Parathyroid adenoma (tissue), 2 donors: ENCODE data around the gene TM2D1.

Source experiments
- H2AFZ ChIP-seq: fragments of 300-600 bp; sonication (generic); one replicate; pipeline ENCODE4 v1.7.0; 2017; ENCODE audit warnings: antibody characterized with exemption, mild to moderate bottlenecking
- H3K27ac ChIP-seq: fragments of 300-600 bp; sonication (generic); one replicate; pipeline ENCODE4 v1.7.0; 2017
- H3K27me3 ChIP-seq: fragments of 300-600 bp; sonication (generic); one replicate; pipeline ENCODE4 v1.7.0; 2017; ENCODE audit warnings: low read length; ENCODE audit not compliant: control insufficient read depth, insufficient read depth
- H3K36me3 ChIP-seq: fragments of 300-600 bp; sonication (generic); one replicate; pipeline ENCODE4 v1.7.0; 2017; ENCODE audit warnings: low read length; ENCODE audit not compliant: control insufficient read depth, insufficient read depth
- H3K4me1 ChIP-seq: fragments of 300-600 bp; sonication (generic); one replicate; pipeline ENCODE4 v1.7.0; 2017; ENCODE audit warnings: control low read depth
- H3K4me2 ChIP-seq: fragments of 300-600 bp; sonication (generic); one replicate; pipeline ENCODE4 v1.7.0; 2017; ENCODE audit warnings: low read length
- H3K4me3 ChIP-seq: fragments of 300-600 bp; sonication (generic); one replicate; pipeline ENCODE4 v1.7.0; 2017; ENCODE audit warnings: low read depth, low read length
- H3K79me2 ChIP-seq: fragments of 300-600 bp; sonication (generic); one replicate; pipeline ENCODE4 v1.7.0; 2017; ENCODE audit warnings: control low read depth
- H3K9ac ChIP-seq: fragments of 300-600 bp; sonication (generic); one replicate; pipeline ENCODE4 v1.7.0; 2017; ENCODE audit warnings: mild to moderate bottlenecking
- H3K9me3 ChIP-seq: fragments of 300-600 bp; sonication (generic); one replicate; pipeline ENCODE4 v1.7.0; 2017; ENCODE audit warnings: low read length; ENCODE audit not compliant: control insufficient read depth
- TF ChIP-seq, protein P1 (sequence below): fragments of 300-600 bp; sonication (generic); IDR thresholded peaks from one replicate; pipeline ENCODE4 v1.7.0; 2017; ENCODE audit warnings: antibody characterized with exemption, mild to moderate bottlenecking
- donor health status: primary hyperparathyroidism.

Gene TM2D1

DNA sequence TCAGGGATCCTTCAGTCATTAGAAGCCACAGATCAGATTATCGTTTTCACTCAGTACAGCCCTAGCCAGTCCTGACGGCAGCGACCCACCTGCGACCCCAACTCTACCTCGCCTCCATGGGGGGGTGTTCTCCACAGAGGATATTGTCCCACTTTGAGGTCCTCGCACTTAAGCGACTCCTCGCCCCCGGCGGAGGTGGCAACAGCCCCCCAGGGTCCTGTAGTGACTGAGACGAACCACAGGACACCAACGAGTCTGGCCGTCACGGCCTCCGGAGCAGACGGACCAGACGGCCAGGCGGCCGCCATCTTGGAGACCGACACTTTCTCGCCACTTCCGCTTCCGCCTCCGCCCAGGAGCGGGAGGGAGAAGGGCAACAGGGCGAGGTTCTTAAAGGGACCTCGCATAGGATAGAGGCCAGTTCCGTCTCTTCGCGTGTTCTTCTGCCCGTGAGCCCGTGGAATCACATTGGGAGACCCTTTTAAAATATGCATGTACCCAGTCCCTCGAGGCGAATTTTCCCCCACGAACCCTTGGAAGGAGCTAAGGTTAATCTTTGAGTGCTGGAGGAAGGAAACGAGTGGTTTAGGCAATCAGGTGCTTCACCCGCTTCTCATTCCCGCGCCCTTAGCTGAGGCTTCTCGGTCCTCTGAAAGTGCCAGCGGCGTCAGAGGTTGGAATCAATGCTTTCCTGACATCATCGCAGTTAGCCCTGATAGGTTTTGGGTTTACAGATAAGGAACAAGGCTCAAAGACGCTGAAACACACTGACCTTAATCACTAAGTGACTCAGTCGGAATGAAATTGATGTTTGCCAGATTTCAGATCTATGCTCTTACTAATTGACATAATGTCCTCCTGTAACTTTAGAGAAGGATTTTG lies at the start of gene TM2D1:
Gene TM2D1 (minus strand): TSS at position 329 of the 882 bp plus-strand sequence. CDS start 21 bp downstream, at position 308.
- Histone ChIP-seq H3K27ac (peak within 1 kb of the TSS; percentile 83), H3K27me3 (no peaks in the 10 kb centered on the region), H3K4me3 (peak within 1 kb of the TSS; percentile 95), H3K9ac (peak within 1 kb of the TSS; percentile 67), H3K9me3 (no peaks in the 10 kb centered on the region), H3K4me2 (peak within 1 kb of the TSS; percentile 75), H3K4me1 (peaks cover 2% of the 10 kb centered on the region), H2AFZ (peak within 1 kb of the TSS; percentile 97), H3K36me3 (no peaks in the 10 kb centered on the region), H3K79me2 (peaks cover 12% of the 10 kb centered on the region)
- TF ChIP-seq, protein P1, sequence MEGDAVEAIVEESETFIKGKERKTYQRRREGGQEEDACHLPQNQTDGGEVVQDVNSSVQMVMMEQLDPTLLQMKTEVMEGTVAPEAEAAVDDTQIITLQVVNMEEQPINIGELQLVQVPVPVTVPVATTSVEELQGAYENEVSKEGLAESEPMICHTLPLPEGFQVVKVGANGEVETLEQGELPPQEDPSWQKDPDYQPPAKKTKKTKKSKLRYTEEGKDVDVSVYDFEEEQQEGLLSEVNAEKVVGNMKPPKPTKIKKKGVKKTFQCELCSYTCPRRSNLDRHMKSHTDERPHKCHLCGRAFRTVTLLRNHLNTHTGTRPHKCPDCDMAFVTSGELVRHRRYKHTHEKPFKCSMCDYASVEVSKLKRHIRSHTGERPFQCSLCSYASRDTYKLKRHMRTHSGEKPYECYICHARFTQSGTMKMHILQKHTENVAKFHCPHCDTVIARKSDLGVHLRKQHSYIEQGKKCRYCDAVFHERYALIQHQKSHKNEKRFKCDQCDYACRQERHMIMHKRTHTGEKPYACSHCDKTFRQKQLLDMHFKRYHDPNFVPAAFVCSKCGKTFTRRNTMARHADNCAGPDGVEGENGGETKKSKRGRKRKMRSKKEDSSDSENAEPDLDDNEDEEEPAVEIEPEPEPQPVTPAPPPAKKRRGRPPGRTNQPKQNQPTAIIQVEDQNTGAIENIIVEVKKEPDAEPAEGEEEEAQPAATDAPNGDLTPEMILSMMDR, result no peak

DNA sequence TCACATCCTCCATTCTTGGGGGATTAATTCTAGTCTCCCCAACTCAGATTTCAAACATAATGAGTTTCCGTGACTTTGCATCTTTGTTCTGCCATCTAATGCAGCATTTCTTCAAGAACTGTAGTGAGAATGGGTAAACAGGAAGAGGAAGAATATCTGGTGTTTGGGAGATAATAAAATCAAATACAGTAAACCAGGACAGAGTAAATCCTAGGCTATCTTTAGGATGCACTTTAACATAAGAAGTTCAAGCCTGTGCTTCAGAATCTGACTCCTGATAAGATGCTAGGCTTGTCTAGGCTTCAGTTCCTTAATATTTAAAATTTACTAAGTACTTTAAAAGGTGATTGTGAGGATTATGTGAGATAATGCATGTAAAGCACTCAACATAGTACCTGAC lies 45.2 kb upstream of the TM2D1 start:
- Histone ChIP-seq H3K79me2 (no peaks in the 10 kb centered on the region), H3K4me2 (no peak overlapping the region), H3K9me3 (no peaks in the 10 kb centered on the region), H3K36me3 (no peaks in the 10 kb centered on the region), H3K9ac (no peak overlapping the region), H3K27me3 (no peaks in the 10 kb centered on the region), H2AFZ (no peak overlapping the region), H3K27ac (no peak overlapping the region), H3K4me1 (no peaks in the 10 kb centered on the region), H3K4me3 (no peak overlapping the region)
- TF ChIP-seq, protein P1, result no peak

DNA sequence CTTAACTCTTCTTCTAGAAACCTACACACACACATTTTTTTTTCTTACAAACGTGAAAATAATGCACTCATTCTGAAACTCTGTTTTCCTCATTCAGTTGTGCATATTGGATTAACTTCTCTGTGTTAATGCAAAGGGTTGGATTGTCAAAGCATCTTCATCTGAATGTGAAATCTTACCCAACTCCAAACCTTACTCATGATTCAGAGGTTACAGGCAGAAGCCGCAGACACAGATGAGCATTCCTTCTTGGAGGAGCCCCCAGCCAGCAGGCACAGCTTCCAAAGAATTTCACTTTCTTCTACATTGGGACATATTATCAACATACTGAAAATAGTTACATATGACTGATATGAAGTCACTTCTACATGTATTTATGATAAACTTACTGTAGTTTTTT lies 33.0 kb upstream of the TM2D1 start:
- Histone ChIP-seq H3K9me3 (no peaks in the 10 kb centered on the region), H3K27me3 (no peaks in the 10 kb centered on the region), H3K4me3 (no peak overlapping the region), H3K79me2 (peaks cover 4% of the 10 kb centered on the region), H3K4me1 (no peaks in the 10 kb centered on the region), H2AFZ (no peak overlapping the region), H3K4me2 (no peak overlapping the region), H3K36me3 (no peaks in the 10 kb centered on the region), H3K27ac (no peak overlapping the region), H3K9ac (no peak overlapping the region)
- TF ChIP-seq, protein P1, result no peak

- Histone ChIP-seq H3K4me1 (no peaks in the 10 kb centered on the region), H3K79me2 (peaks cover 2% of the 10 kb centered on the region), H3K9me3 (no peaks in the 10 kb centered on the region), H3K27ac (no peak overlapping the region), H3K4me3 (no peak overlapping the region), H3K27me3 (no peaks in the 10 kb centered on the region), H2AFZ (no peak overlapping the region), H3K36me3 (no peaks in the 10 kb centered on the region), H3K4me2 (no peak overlapping the region), H3K9ac (no peak overlapping the region)
- TF ChIP-seq, protein P1, result no peak
These were observed 31.8 kb upstream of the TM2D1 start for GRCh38 chr1:61756773-61757172.
